ENCODE data around the gene LUZP2.

- TF ChIP-seq CTCF (IDR thresholded peaks at IDR 0.05) (no peak), POLR2AphosphoS5 (IDR thresholded peaks at IDR 0.05) (no peak), EP300 (IDR thresholded peaks at IDR 0.05) (no peak)
Measured at GRCh38 chr11:24734742-24735237, 237.9 kb downstream of the LUZP2 start.

All from gastroesophageal sphincter (tissue), 3 donors.